ENCODE results near the gene KIR2DL3.
"Not testable (repeated sequence)": the region's sequence is repeated elsewhere in the genome, so short reads cannot be mapped to it uniquely, and the experiment has no call there.

KIR2DL3 gene

GRCh38 chr19:54738306-54738705 lies at the start of gene KIR2DL3:
Gene KIR2DL3, plus strand, starts transcription at chr19:54738513. Its CDS starts 33 bp downstream, at chr19:54738546.
- DNase-seq = not testable (repeated sequence)

- DNase-seq = no peak
Observed at GRCh38 chr19:54691582-54692297, 46.6 kb upstream of the KIR2DL3 start.

- DNase-seq = no peak
Observed at GRCh38 chr19:54692298-54692615, 46.1 kb upstream of the KIR2DL3 start.

GRCh38 chr19:54694648-54695047 lies 43.7 kb upstream of the KIR2DL3 start:
- no peak for DNase-seq

- no peak for DNase-seq
Observed at GRCh38 chr19:54696117-54696548, 42.2 kb upstream of the KIR2DL3 start.

- DNase-seq = no peak
Observed at GRCh38 chr19:54696766-54697165, 41.5 kb upstream of the KIR2DL3 start.

GRCh38 chr19:54697716-54698115 lies 40.6 kb upstream of the KIR2DL3 start:
- not testable (repeated sequence) for DNase-seq

GRCh38 chr19:54704928-54705327 lies 33.4 kb upstream of the KIR2DL3 start:
- no peak for DNase-seq

GRCh38 chr19:54707962-54708361 lies 30.4 kb upstream of the KIR2DL3 start:
- no peak for DNase-seq

GRCh38 chr19:54708781-54709180 lies 29.5 kb upstream of the KIR2DL3 start:
- DNase-seq = no peak

- no peak for DNase-seq
Observed at GRCh38 chr19:54709212-54709948, 28.9 kb upstream of the KIR2DL3 start.

GRCh38 chr19:54709956-54710355 lies 28.4 kb upstream of the KIR2DL3 start:
- not testable (repeated sequence) for DNase-seq

GRCh38 chr19:54724142-54724541 lies 14.2 kb upstream of the KIR2DL3 start, which contains the start of gene KIR3DL3:
Gene KIR3DL3, plus strand, starts transcription at chr19:54724442. Its CDS starts 55 bp downstream, at chr19:54724497.
- DNase-seq = no peak

- DNase-seq = no peak
Observed at GRCh38 chr19:54724644-54725043, 13.7 kb upstream of the KIR2DL3 start.

- no peak for DNase-seq
Observed at GRCh38 chr19:54725321-54725720, 13.0 kb upstream of the KIR2DL3 start.

GRCh38 chr19:54727562-54727961 lies 10.8 kb upstream of the KIR2DL3 start:
- DNase-seq = no peak

GRCh38 chr19:54728167-54728566 lies 10.1 kb upstream of the KIR2DL3 start:
- no peak for DNase-seq

- DNase-seq = no peak
Observed at GRCh38 chr19:54729416-54730188, 8.7 kb upstream of the KIR2DL3 start.

GRCh38 chr19:54731191-54731590 lies 7.1 kb upstream of the KIR2DL3 start:
- no peak for DNase-seq

GRCh38 chr19:54738715-54739114 lies 402 bp downstream of the KIR2DL3 start:
- DNase-seq = no peak

- DNase-seq = no peak
Observed at GRCh38 chr19:54739587-54740497, 1.5 kb downstream of the KIR2DL3 start.

- DNase-seq = not testable (repeated sequence)
Observed at GRCh38 chr19:54741950-54742349, 3.6 kb downstream of the KIR2DL3 start.
